Measurements from ENCODE around the gene SUPV3L1.

GRCh38 chr10:69209787-69210484, 29.9 kb downstream of the SUPV3L1 start:
- no peak for TF ChIP-seq CTCF (IDR thresholded peaks at IDR 0.05; ENCODE audit: low read depth, low read length, poor library complexity, severe bottlenecking)
- TF ChIP-seq EZH2phosphoT487 (IDR thresholded peaks at IDR 0.05; ENCODE audit: borderline replicate concordance, low read length): no peak
